VCaP (cell line): ENCODE results near the gene BAHCC1.

Experiments used
- H3K27ac ChIP-seq: fragments of 450-650 bp; 2 replicates; pipeline ENCODE4 v1.5.1; 2017
- CTCF ChIP-seq: fragments of 450-650 bp; conservative IDR thresholded peaks from 2 replicates; pipeline ENCODE4 v1.5.1; 2017; ENCODE audit warnings: mild to moderate bottlenecking, moderate library complexity

BAHCC1 gene

GRCh38 chr17:81487487-81488275 lies 92.4 kb downstream of the BAHCC1 start:
- TF ChIP-seq CTCF, result no peak
- peak overlapping the region; percentile 97 for H3K27ac ChIP-seq

- TF ChIP-seq CTCF, result no peak
- peak overlapping the region; percentile 97 for H3K27ac ChIP-seq
Observed at GRCh38 chr17:81488276-81488860, 93.1 kb downstream of the BAHCC1 start.

- TF ChIP-seq CTCF, result no peak
- H3K27ac ChIP-seq, result peak overlapping the region; percentile 97; the same call in 1 of the 2 replicates
Observed at GRCh38 chr17:81489012-81489997, 94.0 kb downstream of the BAHCC1 start.

GRCh38 chr17:81489998-81490992 lies 95.0 kb downstream of the BAHCC1 start:
- TF ChIP-seq CTCF, result no peak
- H3K27ac ChIP-seq, result no peak overlapping the region

GRCh38 chr17:81491181-81491581 lies 95.9 kb downstream of the BAHCC1 start:
- H3K27ac ChIP-seq, result no peak overlapping the region
- no peak for TF ChIP-seq CTCF

- TF ChIP-seq CTCF, result no peak
Observed at GRCh38 chr17:81491761-81492160, 96.5 kb downstream of the BAHCC1 start.

More at GRCh38 chr17:81491761-81492160, 96.5 kb downstream of the BAHCC1 start:
- H3K27ac ChIP-seq, result no peak overlapping the region
